Neuronal stem cell (in vitro differentiated cells): ENCODE results near the gene CAND1.

Source experiments
- DNase-seq: peaks from one replicate; pipeline ENCODE4 v3.0.0-alpha.2; 2013; ENCODE audit warnings: low spot score
- H2AFZ ChIP-seq: one replicate; pipeline ENCODE4 v1.6.1; 2013; ENCODE audit warnings: mild to moderate bottlenecking, low read length, inconsistent platforms
- H2AK5ac ChIP-seq: 2 replicates; pipeline ENCODE4 v1.6.1; 2013; ENCODE audit warnings: low read depth, mild to moderate bottlenecking, inconsistent platforms, low read length, moderate library complexity, mixed read lengths
- H2BK120ac ChIP-seq: 2 replicates; pipeline ENCODE4 v1.6.1; 2013; ENCODE audit warnings: low read depth, mild to moderate bottlenecking, inconsistent platforms, low read length, moderate library complexity, mixed read lengths
- H2BK12ac ChIP-seq: one replicate; pipeline ENCODE4 v1.6.1; 2013; ENCODE audit warnings: low read length, inconsistent platforms
- H2BK15ac ChIP-seq: 2 replicates; pipeline ENCODE4 v1.6.1; 2013; ENCODE audit warnings: mild to moderate bottlenecking, low read length, inconsistent platforms, mixed read lengths
- H2BK5ac ChIP-seq: one replicate; pipeline ENCODE4 v1.6.1; 2013; ENCODE audit warnings: inconsistent platforms, mild to moderate bottlenecking, low read length, moderate library complexity
- H3K14ac ChIP-seq: one replicate; pipeline ENCODE4 v1.6.1; 2013; ENCODE audit warnings: low read length, inconsistent platforms
- H3K18ac ChIP-seq: 2 replicates; pipeline ENCODE4 v1.6.1; 2013; ENCODE audit warnings: low read length, inconsistent platforms
- H3K23ac ChIP-seq: 2 replicates; pipeline ENCODE4 v1.6.1; 2013; ENCODE audit warnings: low read depth, mild to moderate bottlenecking, mixed read lengths, low read length, inconsistent platforms; ENCODE audit not compliant: poor library complexity
- H3K27ac ChIP-seq: replicated peaks from 3 replicates; pipeline ENCODE4 v1.5.1; 2013; ENCODE audit warnings: low read length, inconsistent platforms
- H3K27me3 ChIP-seq, 3 experiments: 2 replicates each; pipeline ENCODE4 v1.6.1; 2013; ENCODE audit warnings: low read length in 3 of 3, mild to moderate bottlenecking in 2 of 3, inconsistent platforms in 1 of 3, low read depth in 1 of 3, mixed read lengths in 1 of 3, moderate library complexity in 1 of 3; ENCODE audit not compliant: control insufficient read depth in 3 of 3, insufficient read depth in 3 of 3
- H3K36me3 ChIP-seq, 2 donors: replicated peaks in 1 of 2; 2 replicates each; pipeline ENCODE4 v1.6.1; 2013; ENCODE audit warnings: low read length in 2 of 2; ENCODE audit not compliant: control insufficient read depth in 2 of 2, insufficient read depth in 2 of 2
- H3K4ac ChIP-seq: 2 replicates; pipeline ENCODE4 v1.6.1; 2013; ENCODE audit warnings: inconsistent platforms, mild to moderate bottlenecking, low read length, moderate library complexity
- H3K4me1 ChIP-seq, 2 donors: 1 replicate in 1 of 2; 2 replicates in 1 of 2; pipeline ENCODE4 v1.6.1; 2013; ENCODE audit warnings: low read length in 2 of 2, low read depth in 1 of 2; ENCODE audit not compliant: control insufficient read depth in 2 of 2, insufficient read depth in 1 of 2
- H3K4me2 ChIP-seq: one replicate; pipeline ENCODE4 v1.6.1; 2013; ENCODE audit warnings: mild to moderate bottlenecking, low read length, inconsistent platforms; ENCODE audit not compliant: insufficient read depth, poor library complexity, severe bottlenecking
- H3K4me3 ChIP-seq, 2 donors: 2 replicates each; pipeline ENCODE4 v1.5.1; 2013; ENCODE audit warnings: low read length in 2 of 2, mild to moderate bottlenecking in 2 of 2, inconsistent platforms in 1 of 2, moderate library complexity in 1 of 2
- H3K79me1 ChIP-seq: one replicate; pipeline ENCODE4 v1.6.1; 2013; ENCODE audit warnings: low read depth, mild to moderate bottlenecking, inconsistent platforms, low read length, moderate library complexity
- H3K9ac ChIP-seq: one replicate; pipeline ENCODE4 v1.6.1; 2013; ENCODE audit warnings: mild to moderate bottlenecking, low read depth, low read length, inconsistent platforms; ENCODE audit not compliant: poor library complexity
- H3K9me3 ChIP-seq, 2 donors: replicated peaks in 1 of 2; 2 replicates each; pipeline versions ENCODE3 to v1.6.1; 2013; ENCODE audit warnings: low read length in 2 of 2, mild to moderate bottlenecking in 2 of 2, inconsistent platforms in 1 of 2, low read depth in 1 of 2, mixed read lengths in 1 of 2, moderate library complexity in 1 of 2; ENCODE audit not compliant: control insufficient read depth in 2 of 2, insufficient read depth in 1 of 2
- H4K8ac ChIP-seq: one replicate; pipeline ENCODE4 v1.6.1; 2013; ENCODE audit warnings: low read depth, mild to moderate bottlenecking, inconsistent platforms, low read length, moderate library complexity
- H4K91ac ChIP-seq: one replicate; pipeline ENCODE4 v1.6.1; 2013; ENCODE audit warnings: low read length, low read depth, mild to moderate bottlenecking, inconsistent platforms; ENCODE audit not compliant: poor library complexity
- WGBS, 2 donors: extraction: QIAGEN DNeasy Blood & Tissue Kit; methylation state at CpG; one replicate each; pipeline ENCODE4 v1.1.7; 2013; ENCODE audit warnings: missing lambda C conversion rate in 2 of 2, mixed read lengths in 1 of 2; ENCODE audit not compliant: insufficient read length in 2 of 2, insufficient replicate concordance in 1 of 2; ENCODE audit errors: extremely low coverage in 2 of 2; 5-methylcytosine and 5-hydroxymethylcytosine counted together

CAND1 gene

DNA sequence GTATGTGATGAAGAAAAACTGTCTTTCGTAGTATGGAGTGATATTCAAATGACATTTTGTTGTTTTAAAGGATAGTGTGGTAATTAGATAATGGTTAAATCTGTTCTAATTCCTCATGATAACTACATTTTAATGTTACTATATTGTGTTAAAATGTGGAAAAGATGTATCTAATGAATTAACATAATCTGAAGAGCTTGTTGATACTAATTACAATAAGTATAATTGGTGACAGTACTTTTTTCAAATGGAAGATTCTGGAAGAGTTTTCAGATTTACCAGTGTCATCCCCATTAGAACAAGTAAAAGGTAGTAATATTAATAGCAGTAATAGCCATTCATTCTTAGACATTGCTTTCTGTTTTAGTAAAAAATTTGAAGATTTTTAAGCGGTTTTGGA, 37.6 kb downstream of the CAND1 start:
- Histone ChIP-seq H3K4me1 (no peaks in the 10 kb centered on the region), H2BK12ac (no peak overlapping the region), H3K36me3 (peaks cover 17 to 97% of the 10 kb centered on the region in 2 donors), H3K14ac (no peak overlapping the region), H3K23ac (no peak overlapping the region), H3K18ac (no peak overlapping the region), H2BK15ac (no peak overlapping the region), H3K9ac (no peak overlapping the region), H2BK5ac (no peak overlapping the region), H4K91ac (no peak overlapping the region), H2AFZ (no peak overlapping the region), H2AK5ac (no peak overlapping the region), H3K27me3 (no peaks in the 10 kb centered on the region), H3K4ac (no peak overlapping the region), H3K27ac (no peak overlapping the region), H2BK120ac (no peak overlapping the region), H3K9me3 (no peaks in the 10 kb centered on the region), H3K79me1 (no peaks in the 10 kb centered on the region), H3K4me3 (no peak overlapping the region), H3K4me2 (no peak overlapping the region), H4K8ac (no peak overlapping the region)
- no peak for DNase-seq
- WGBS, 2 donors, result 100% methylated on average over 2 of the region's 2 CpGs; no CpG with 5 or more reads in 1 of the 2 donors

GRCh38 chr12:67315661-67316060, 46.5 kb downstream of the CAND1 start:
- H2AFZ ChIP-seq, result no peak overlapping the region
- no peak overlapping the region for H3K14ac ChIP-seq
- no peaks in the 10 kb centered on the region for H3K27me3 ChIP-seq
- H3K23ac ChIP-seq, result no peak overlapping the region
- no peak overlapping the region for H3K4me2 ChIP-seq
- no peak overlapping the region for H3K4me3 ChIP-seq
- H3K36me3 ChIP-seq, result peaks cover 11 to 98% of the 10 kb centered on the region in 2 donors
- no peaks in the 10 kb centered on the region for H3K4me1 ChIP-seq
- H2AK5ac ChIP-seq, result no peak overlapping the region
- no peak for DNase-seq
- H3K79me1 ChIP-seq, result no peaks in the 10 kb centered on the region
- WGBS, 2 donors, result no CpG with 5 or more reads among the region's 1 CpG
- H3K4ac ChIP-seq, result no peak overlapping the region
- H4K8ac ChIP-seq, result no peak overlapping the region
- no peak overlapping the region for H3K18ac ChIP-seq
- peaks cover 0 to 2% of the 10 kb centered on the region in 2 donors for H3K9me3 ChIP-seq
- no peak overlapping the region for H3K9ac ChIP-seq
- no peak overlapping the region for H2BK12ac ChIP-seq
- H4K91ac ChIP-seq, result no peak overlapping the region
- H2BK5ac ChIP-seq, result no peak overlapping the region
- no peak overlapping the region for H2BK120ac ChIP-seq
- H2BK15ac ChIP-seq, result no peak overlapping the region
- no peak overlapping the region for H3K27ac ChIP-seq

GRCh38 chr12:67318786-67319185, 49.6 kb downstream of the CAND1 start:
- WGBS, 2 donors, result no CpG with 5 or more reads among the region's 3 CpGs
- no peak overlapping the region for H3K4me2 ChIP-seq

DNA sequence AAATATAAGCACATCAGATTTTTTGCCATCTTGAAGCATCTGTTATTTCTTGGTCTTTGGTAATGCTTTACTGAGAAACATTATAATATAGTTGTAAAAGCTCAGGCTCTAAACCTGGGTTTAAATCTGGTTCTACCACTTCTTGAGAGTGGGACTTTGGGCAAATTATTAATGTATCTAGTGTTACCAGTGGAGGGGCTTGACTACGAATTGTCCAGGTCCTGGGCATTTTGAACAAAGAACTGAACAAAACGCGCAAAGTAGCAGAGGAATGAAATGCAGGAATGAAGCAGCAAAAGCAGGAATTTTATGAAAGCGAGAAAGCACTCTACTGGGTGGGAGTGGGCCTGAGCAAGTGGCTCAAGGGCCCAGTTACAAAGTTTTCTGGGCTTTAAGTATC, 50.8 kb downstream of the CAND1 start:
- H3K9ac ChIP-seq, result no peak overlapping the region
- H2AFZ ChIP-seq, result no peak overlapping the region
- no peak overlapping the region for H4K91ac ChIP-seq
- H2BK5ac ChIP-seq, result no peak overlapping the region
- H3K27ac ChIP-seq, result no peak overlapping the region
- H3K9me3 ChIP-seq, result peaks cover 15 to 25% of the 10 kb centered on the region in 2 donors
- H3K4me1 ChIP-seq, result no peaks in the 10 kb centered on the region
- H2BK15ac ChIP-seq, result no peak overlapping the region
- H3K14ac ChIP-seq, result no peak overlapping the region
- no peak overlapping the region for H2AK5ac ChIP-seq
- no peak overlapping the region for H3K4me2 ChIP-seq
- no peak overlapping the region for H3K4me3 ChIP-seq
- no CpG with 5 or more reads among the region's 4 CpGs for WGBS, 2 donors
- H4K8ac ChIP-seq, result no peak overlapping the region
- H3K27me3 ChIP-seq, result no peaks in the 10 kb centered on the region
- no peak overlapping the region for H3K4ac ChIP-seq
- no peaks in the 10 kb centered on the region for H3K79me1 ChIP-seq
- H3K36me3 ChIP-seq, result peaks cover 6 to 79% of the 10 kb centered on the region in 2 donors
- no peak overlapping the region for H3K18ac ChIP-seq
- DNase-seq, result no peak
- no peak overlapping the region for H2BK120ac ChIP-seq
- no peak overlapping the region for H3K23ac ChIP-seq
- no peak overlapping the region for H2BK12ac ChIP-seq

More at GRCh38 chr12:67318786-67319185, 49.6 kb downstream of the CAND1 start:
- no peak overlapping the region for H3K9ac ChIP-seq
- no peak overlapping the region for H4K8ac ChIP-seq
- no peak overlapping the region for H2BK120ac ChIP-seq
- H3K4me3 ChIP-seq, result no peak overlapping the region
- H3K27ac ChIP-seq, result no peak overlapping the region
- H2AFZ ChIP-seq, result no peak overlapping the region
- no peak overlapping the region for H4K91ac ChIP-seq
- H3K18ac ChIP-seq, result no peak overlapping the region
- H3K4ac ChIP-seq, result no peak overlapping the region
- H2BK5ac ChIP-seq, result no peak overlapping the region
- no peak overlapping the region for H3K23ac ChIP-seq
- H2BK12ac ChIP-seq, result no peak overlapping the region
- no peak for DNase-seq
- H3K36me3 ChIP-seq, result peaks cover 8 to 91% of the 10 kb centered on the region in 2 donors
- H3K27me3 ChIP-seq, result no peaks in the 10 kb centered on the region
- no peaks in the 10 kb centered on the region for H3K4me1 ChIP-seq
- H2BK15ac ChIP-seq, result no peak overlapping the region
- no peak overlapping the region for H2AK5ac ChIP-seq
- H3K79me1 ChIP-seq, result no peaks in the 10 kb centered on the region
- H3K14ac ChIP-seq, result no peak overlapping the region
- H3K9me3 ChIP-seq, result peaks cover 14 to 25% of the 10 kb centered on the region in 2 donors
